T follicular helper cell (primary cell): Measurements from ENCODE around the gene WDR3.

ENCODE experiments used
- DNase-seq: peaks from one replicate; pipeline ENCODE4 v3.0.0-alpha.2; 2020; ENCODE audit warnings: low read depth

Gene WDR3

DNA sequence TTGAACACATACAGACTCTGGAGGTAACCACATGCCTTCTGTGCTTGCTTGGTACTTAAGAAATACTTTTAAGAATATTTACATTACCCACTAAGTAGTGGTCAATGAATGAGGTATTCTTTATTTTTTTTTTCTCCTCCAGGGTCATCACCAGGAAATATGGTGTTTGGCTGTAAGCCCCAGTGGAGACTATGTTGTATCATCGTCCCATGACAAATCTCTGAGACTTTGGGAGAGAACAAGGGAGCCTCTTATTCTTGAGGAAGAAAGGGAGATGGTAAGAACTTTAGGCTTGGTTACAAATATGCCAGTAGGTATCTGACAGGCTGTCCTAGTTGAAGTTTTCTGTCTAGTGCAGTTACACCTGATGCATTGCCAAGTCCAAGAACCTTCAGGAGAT is 22.8 kb downstream of the WDR3 start:
- DNase-seq: no peak

DNA sequence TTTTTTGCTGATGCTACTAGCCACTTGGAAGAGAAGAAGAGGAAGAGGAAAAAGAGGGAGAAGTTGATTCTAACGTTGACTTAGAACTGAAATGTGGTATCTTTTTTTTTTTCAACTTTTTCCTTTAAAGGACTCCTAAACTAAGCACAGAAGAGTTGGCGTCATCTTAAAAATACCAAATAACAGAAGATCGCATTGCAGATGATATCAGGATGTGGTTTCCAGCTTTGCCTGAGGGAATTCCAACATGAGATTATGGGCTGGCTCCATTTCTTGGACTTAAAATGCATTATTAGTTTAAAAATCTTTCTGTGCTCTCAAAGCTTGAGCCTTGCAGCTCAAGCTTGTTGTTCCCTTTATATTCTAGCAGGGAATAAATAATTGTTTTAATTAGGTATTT is 29.8 kb downstream of the WDR3 start:
- DNase-seq: no peak

DNA sequence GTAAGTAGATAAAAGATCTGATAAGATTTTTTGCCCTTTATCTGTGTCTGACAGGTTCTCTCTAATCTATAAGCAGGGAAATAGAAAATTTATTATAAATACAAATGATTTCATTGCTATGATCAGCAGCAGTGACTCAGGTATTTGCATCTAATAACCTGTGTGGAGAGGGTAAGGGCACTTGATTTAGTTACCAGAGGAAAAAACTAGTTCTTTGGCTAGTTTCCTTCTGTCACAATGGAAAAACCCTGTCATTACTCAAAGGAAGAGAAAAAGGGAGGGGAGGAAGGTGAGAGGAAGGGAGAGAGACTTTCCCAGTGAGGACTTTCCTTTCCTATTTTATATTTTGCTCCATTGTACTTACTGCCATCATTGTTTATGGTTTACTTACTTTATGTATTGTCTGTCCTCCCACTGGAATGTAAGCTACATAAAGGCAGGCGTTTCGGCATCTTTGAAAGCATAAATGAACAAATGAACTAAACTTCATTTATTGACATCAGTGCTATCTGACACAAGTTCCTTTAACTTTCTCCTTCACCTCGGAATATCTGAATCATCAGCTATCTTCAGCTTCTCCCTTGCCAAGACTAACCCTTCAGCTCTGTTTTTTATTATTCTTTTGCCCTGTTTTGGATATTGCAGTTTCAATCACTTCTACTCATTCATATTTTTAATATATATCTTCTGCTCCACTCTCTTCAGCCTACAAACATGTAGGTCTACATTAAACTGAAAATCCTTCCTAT is 34.9 kb downstream of the WDR3 start:
- no peak for DNase-seq

DNA sequence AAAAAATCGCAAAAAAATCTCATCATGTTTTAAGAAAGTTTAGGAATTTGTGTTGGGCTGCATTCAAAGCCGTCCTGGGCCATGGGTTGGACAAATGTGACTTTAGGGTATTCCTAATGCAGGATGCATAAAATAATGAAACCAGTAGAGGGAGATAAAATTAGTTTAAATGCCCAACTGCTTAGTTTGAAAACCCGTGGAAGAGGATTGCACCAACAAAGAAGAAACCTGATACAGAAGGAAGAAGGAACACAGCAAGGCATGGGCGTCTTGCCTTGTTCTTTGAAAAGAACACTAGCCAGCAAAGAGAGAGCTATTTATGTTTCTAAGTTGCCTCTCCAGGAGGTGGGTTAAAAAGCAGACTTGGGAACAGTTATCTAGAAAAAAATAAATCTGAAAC is 37.9 kb downstream of the WDR3 start:
- no peak for DNase-seq

DNA sequence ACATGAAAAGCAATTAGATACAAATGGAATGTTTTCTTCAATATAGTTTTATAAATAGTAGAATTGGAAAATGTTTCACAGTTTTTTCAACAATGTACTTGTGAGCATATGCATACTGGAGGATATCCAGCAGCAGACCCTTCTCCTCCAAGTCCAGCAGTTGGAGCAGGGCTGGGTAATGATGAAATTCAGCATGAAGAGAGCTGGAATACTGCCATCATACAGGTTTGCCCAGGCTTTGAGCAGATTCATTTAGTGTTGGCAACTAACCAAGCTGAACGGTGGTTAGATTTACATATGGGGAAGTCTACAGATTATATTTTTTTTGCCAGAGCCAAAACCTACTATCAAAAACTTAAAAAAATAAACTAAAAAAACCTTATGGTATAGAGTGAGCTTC is 38.3 kb downstream of the WDR3 start:
- no peak for DNase-seq

DNA sequence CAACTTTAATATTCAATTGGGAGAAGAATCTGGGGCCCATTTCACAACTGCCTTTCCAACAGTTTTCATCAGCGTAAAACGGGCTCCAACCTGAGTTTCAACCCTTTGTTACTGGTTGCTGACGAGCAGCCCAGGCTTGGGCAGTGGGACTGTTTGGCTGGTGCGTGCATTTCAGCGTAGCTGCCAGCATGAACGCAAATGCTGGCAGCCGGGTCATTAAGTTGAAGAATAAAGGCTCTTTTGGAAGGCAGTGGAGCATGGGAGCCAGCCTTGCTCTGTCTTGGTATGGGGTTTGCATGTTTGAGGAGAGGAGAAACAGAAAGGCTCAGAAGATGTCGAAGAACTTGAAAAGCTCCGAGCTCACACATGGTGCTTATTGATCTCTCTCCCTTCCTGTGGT is 40.7 kb downstream of the WDR3 start:
- DNase-seq: no peak

DNA sequence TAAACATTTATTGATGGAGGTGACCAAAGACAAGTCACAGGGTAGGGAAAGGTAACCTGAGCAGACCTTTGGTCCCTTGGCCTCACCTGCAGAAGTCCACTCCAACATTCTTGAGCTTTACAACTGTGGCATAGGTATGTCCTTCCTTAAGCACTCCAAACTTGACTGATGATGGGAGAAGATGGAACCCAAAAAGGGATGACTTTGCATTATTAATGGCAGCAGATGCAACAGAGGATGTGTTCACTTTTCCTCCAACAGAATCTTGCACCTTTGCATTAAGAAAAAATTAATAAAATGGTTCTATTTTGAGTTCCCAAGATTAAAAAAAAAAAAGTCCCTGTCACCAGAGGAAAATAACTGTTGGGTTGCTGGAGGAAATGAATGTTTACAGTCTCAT is 42.2 kb downstream of the WDR3 start:
- DNase-seq: no peak

DNA sequence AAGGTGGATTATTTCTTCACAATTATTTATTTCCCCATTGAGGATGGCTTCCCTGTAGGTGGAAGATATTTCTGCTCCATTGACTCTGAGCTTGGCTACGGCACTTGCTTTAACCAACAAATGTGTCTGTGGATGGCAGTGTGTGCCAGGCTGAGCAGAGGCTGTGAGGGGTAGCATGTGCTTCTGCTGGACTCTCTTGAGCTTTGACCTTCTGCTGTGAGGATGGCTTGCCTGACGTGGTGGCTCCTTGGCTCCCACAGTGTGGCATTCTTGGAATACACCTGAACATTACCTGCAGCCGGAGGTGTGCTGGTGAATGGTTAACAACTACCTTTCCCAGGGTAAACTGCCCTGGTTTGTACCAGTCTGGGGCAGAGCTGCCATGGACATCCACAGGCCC is 46.8 kb downstream of the WDR3 start:
- DNase-seq: no peak

DNA sequence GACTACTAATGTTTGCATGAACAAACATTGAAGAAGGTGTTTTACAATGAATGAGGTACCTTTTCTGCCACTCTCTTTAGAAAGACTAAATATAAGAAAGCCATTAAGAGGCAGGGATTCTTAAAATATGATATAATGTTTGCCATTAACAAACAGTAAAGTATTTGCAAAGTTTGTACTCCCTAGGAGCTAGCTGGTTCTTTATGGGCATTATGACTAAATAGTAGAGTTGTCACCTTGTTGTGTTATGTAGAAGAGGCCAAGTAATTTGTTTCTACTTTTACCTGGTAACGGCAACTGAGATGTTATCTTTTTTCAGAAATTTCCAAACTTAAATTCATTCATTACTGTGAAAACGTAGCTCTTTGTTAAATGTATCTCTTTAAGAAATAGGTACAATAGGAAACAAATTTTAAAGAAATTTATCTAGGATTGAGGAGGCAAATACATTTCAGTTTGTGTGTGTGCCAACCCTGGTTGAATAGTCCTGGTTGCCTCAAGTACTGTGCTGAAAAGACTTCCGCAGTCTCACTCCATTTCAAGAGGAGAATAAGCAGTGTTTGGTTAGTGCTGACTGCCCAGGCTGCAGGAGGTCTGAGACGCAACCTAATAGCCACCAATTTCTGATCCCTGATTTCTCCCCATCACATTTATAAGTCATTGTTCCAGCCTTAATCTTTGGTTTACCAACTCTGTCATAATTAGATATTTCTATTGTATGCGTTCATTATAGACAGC is 52.1 kb downstream of the WDR3 start:
- no peak for DNase-seq

DNA sequence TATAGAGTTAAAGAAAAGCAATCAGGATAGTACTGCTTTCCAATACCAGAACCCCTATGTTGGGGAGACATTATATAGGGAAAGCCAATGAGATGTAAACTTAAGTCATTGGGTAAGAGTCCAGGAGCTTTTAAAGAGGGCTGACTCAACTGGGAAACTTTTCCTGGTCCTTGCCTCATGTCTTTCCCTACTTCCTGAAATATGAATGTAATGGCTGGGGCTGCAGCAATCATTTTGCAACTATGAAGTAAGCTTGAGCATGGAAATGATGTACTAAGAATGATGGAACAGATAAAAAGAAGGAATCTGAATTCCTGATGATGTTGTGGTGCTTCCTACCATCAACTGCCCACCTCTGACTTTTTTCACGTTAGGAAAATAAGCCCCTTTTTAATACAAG is 55.7 kb downstream of the WDR3 start:
- DNase-seq: no peak

DNA sequence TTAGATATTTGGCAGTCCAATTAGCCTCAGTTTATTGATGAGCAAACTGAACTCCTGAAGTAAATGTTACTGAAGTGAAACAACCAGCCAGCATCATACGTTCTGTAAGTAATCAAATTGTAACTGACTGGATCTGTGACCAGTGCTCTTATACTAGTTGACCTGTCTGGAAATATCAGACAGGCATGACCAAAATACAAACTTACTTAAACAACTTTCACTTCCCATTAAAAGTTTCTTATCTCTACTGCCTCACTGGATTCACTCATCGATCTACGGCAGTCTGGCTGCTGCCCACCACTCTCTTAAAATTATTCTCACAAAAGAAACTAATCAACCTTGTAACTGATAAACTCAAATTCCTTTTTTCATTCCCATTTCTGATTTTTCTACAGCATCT is 56.4 kb downstream of the WDR3 start:
- no peak for DNase-seq

DNA sequence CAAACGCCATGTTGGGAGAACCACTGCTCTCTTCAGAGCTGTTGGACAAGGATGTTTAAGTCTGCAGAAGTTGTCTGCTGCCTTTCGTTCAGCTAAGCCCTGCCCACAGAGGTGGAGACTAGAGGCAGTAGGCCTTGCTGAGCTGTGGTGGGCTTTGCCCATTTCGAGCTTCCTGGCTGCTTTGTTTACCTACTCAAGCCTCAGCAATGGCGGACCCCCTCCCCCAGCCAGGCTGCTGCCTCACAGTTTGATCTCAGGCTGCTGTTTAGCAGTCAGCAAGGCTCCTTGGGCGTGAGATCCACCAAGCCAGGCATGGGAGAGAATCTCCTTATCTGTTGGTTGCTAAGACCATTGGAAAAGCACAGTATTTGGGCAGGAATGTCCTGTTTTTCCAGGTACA is 74.8 kb downstream of the WDR3 start:
- no peak for DNase-seq

DNA sequence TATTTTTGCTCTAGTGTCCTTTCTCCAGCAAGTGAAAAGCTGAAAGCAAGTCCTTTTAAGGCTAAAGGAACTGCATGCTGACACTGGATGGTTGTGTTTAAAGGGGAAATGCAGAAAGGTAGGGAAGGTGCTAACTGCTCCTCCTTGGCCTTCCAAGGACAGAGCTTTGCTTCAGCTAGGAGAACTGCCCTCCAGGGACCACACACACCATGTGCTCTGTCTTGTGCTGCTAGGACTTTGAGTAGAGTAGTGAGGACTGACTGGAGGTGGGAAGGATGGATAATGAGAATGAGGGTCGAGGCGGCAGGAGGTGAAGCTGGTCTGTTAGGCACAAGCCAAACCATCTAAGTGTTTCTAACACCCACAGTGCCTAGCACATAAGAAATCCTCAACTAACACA is 77.9 kb downstream of the WDR3 start:
- DNase-seq: no peak

DNA sequence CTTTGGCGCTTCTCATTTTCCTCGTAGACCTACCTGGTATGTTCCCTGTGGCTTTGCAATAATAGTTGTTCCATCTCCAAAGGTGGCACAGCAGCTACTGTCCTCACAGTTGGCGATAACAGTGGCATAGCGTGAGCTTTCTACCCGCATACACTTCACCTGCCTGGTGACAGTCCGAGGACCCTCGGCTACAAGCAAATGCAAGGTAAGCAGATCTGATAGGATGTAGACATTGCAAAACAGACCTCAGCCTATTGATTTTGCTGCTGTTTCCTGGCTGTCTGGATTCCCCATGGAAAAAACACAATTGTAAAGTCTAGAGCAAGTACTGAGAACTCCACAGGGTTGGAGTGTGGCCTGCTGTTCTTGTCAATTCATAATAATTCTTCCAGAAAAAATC is 78.5 kb downstream of the WDR3 start:
- DNase-seq: no peak

DNA sequence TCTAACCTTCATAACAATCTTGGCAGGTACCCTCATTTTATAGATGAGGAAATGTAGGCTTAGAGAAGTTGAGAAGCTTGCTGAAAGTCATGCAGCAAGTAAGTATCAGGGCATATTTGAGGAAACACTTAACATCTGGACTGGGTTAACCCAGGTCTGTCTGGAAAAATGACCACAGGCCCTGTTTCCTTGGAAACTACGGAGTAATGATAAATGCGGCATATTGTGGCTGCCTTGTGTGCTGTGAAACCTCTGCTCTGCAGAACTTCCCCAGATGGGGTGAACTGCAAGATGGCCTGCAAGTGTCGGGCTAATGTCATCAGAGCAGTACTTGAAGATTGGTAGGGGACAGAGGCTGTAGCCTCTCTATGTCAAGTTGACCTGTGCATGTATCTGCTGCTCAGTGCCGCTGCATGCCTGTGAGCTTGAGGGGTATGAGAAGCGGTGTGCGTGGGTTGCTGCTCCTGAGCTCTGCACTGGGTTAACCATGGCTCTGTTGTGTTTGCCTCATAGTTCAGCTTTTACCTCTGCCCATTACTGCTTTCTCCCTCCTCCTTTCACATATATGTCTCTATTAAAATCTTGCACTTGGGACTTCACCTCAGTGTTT is 83.1 kb downstream of the WDR3 start:
- no peak for DNase-seq

DNA sequence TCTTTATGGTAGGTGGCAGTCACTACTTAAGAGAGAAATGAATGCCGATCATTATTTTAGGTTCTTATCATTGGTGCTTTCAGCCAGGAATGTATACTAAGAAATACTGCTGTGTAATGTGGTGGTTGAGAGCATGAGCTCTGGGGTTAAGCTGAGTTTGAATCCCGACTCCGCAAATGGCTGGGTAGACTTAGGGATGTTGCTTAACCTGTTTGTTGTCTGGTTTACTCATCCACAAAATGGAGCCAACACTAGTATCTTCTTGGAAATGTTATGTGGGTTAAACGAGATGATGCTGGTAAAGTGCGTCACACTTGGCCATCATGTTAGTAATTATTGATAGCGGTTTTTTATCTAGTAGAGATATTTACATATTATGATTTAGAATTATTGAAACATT is 83.8 kb downstream of the WDR3 start:
- no peak for DNase-seq

DNA sequence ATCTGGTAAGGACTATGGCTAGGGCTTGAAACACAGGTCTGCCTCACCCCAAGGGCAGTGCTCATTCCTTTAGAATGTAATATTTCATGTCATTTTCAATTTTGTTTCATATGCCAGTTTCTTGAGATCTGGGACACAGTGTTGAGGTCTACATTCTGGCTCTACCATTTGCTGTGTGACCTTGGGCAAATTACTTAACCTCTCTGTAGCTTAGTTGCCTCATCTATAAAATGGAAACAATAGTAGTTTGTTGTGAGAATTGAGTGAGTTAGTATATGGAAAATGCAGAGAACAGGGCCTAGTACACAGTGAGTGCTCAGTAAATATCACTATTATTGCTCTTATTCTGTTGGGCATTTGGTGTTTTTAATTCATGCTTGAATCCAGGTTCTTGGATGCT is 84.4 kb downstream of the WDR3 start:
- no peak for DNase-seq
